Kidney capillary endothelial cell (primary cell): ENCODE results near the gene IGF2BP3.
A peak's percentile ranks its signal among the peaks of the same experiment; 100 is the strongest.
"Not testable (repeated sequence)": the region's sequence is repeated elsewhere in the genome, so short reads cannot be mapped to it uniquely, and the experiment has no call there.

Experiments used
- DNase-seq: peaks from one replicate; pipeline ENCODE4 v3.0.0-alpha.2; 2018; ENCODE audit warnings: low spot score

The IGF2BP3 gene

GRCh38 chr7:23341846-23342598 is 128.3 kb downstream of the IGF2BP3 start:
- no peak for DNase-seq

- no peak for DNase-seq
Measured at GRCh38 chr7:23338863-23339262, 131.4 kb downstream of the IGF2BP3 start.

- no peak for DNase-seq
Measured at GRCh38 chr7:23338439-23338838, 131.9 kb downstream of the IGF2BP3 start.

- DNase-seq: no peak
Measured at GRCh38 chr7:23337374-23337773, 132.9 kb downstream of the IGF2BP3 start.

GRCh38 chr7:23336799-23337283 is 133.4 kb downstream of the IGF2BP3 start:
- DNase-seq: no peak

- DNase-seq: no peak
Measured at GRCh38 chr7:23336086-23336485, 134.2 kb downstream of the IGF2BP3 start.

GRCh38 chr7:23335621-23336020 is 134.7 kb downstream of the IGF2BP3 start:
- DNase-seq: peak; percentile 25

GRCh38 chr7:23335136-23335535 is 135.2 kb downstream of the IGF2BP3 start:
- no peak for DNase-seq

GRCh38 chr7:23334482-23335056 is 135.7 kb downstream of the IGF2BP3 start:
- peak; percentile 95 for DNase-seq

GRCh38 chr7:23333671-23334246 is 136.5 kb downstream of the IGF2BP3 start:
- DNase-seq: peak; percentile 62

GRCh38 chr7:23332910-23333612 is 137.2 kb downstream of the IGF2BP3 start:
- no peak for DNase-seq

- DNase-seq: no peak
Measured at GRCh38 chr7:23332193-23332592, 138.1 kb downstream of the IGF2BP3 start.

- no peak for DNase-seq
Measured at GRCh38 chr7:23331132-23331531, 139.2 kb downstream of the IGF2BP3 start.

- no peak for DNase-seq
Measured at GRCh38 chr7:23315366-23315765, 154.9 kb downstream of the IGF2BP3 start.

- DNase-seq: not testable (repeated sequence)
Measured at GRCh38 chr7:23312141-23312540, 158.2 kb downstream of the IGF2BP3 start.

GRCh38 chr7:23308754-23309153 is 161.5 kb downstream of the IGF2BP3 start:
- DNase-seq: no peak

GRCh38 chr7:23306936-23307521 is 163.3 kb downstream of the IGF2BP3 start:
- DNase-seq: no peak

GRCh38 chr7:23299770-23300300 is 170.5 kb downstream of the IGF2BP3 start:
- peak; percentile 23 for DNase-seq

- DNase-seq: peak; percentile 98
Measured at GRCh38 chr7:23298885-23299769, 171.2 kb downstream of the IGF2BP3 start, which contains the start of gene MALSU1. Gene MALSU1 (plus strand): TSS chr7:23299339. CDS start chr7:23299353, 14 bp downstream.

- no peak for DNase-seq
Measured at GRCh38 chr7:23298141-23298881, 172.0 kb downstream of the IGF2BP3 start.
